B cell (primary cell): ENCODE data around the gene GPLD1. TPM values are rescaled to one million over a fixed set of nuclear protein-coding genes. Genes with fewer than 3 reads are reported as not detected.

ENCODE experiments used
- ATAC-seq: fragments of 200-7000 bp; cut with Tn5 transposase; one replicate; pipeline ENCODE4 v1.10.0; 2021; ENCODE audit warnings: low read depth, mild to moderate bottlenecking, moderate number of reproducible peaks, moderate library complexity
- CTCF ChIA-PET: fragments of 350-600 bp; sonication (Branson Sonifier 250); formaldehyde crosslinking; loops from one replicate; lab custom pipeline; 2021; ENCODE audit warnings: antibody characterized with exemption, inconsistent platforms; lab: Charles Lee
- POLR2A ChIA-PET: fragments of 350-600 bp; sonication (Branson Sonifier 250); formaldehyde crosslinking; loops from one replicate; lab custom pipeline; 2021; ENCODE audit warnings: antibody characterized with exemption; lab: Charles Lee
- DNase-seq: peaks from one replicate; pipeline ENCODE4 v3.0.0; 2013
- H2AFZ ChIP-seq: 2 replicates; pipeline ENCODE4 v1.6.1; 2012; ENCODE audit warnings: mild to moderate bottlenecking, low read depth, low read length; ENCODE audit not compliant: insufficient read depth, poor library complexity, severe bottlenecking
- H3K27ac ChIP-seq, 2 donors: 1 replicate in 1 of 2; 2 replicates in 1 of 2; pipeline ENCODE4 v1.5.1; 2012 to 2013; ENCODE audit warnings: low read length in 2 of 2, mild to moderate bottlenecking in 2 of 2, moderate library complexity in 1 of 2
- H3K27me3 ChIP-seq, 4 experiments: fragments of 200-600 bp in 1 of 4; sonication (generic) in 1 of 4; replicated peaks in 1 of 4; 1 replicate in 2 of 4; 2 replicates in 2 of 4; pipeline versions ENCODE4 v1.6.1 to v1.7.0; 2013 to 2016; ENCODE audit warnings: low read length in 3 of 4, mild to moderate bottlenecking in 2 of 4, mixed read lengths in 1 of 4, moderate library complexity in 1 of 4; ENCODE audit not compliant: insufficient read depth in 4 of 4, control insufficient read depth in 3 of 4; ENCODE audit errors: control extremely low read depth in 1 of 4
- H3K36me3 ChIP-seq, 2 experiments: replicated peaks in 1 of 2; 1 replicate in 1 of 2; 2 replicates in 1 of 2; pipeline versions ENCODE4 v1.6.1 to v1.7.1; 2013; ENCODE audit warnings: low read length in 1 of 2; ENCODE audit not compliant: insufficient read depth in 2 of 2, control insufficient read depth in 1 of 2; ENCODE audit errors: control extremely low read depth in 1 of 2, extremely low read depth in 1 of 2
- H3K4me1 ChIP-seq, 2 donors: fragments of 200-600 bp in 1 of 2; sonication (generic) in 1 of 2; 1 replicate in 1 of 2; 2 replicates in 1 of 2; pipeline versions ENCODE4 v1.5.1 to v1.6.1; 2013 to 2017; ENCODE audit warnings: low read length in 2 of 2; ENCODE audit not compliant: control insufficient read depth in 2 of 2, insufficient read depth in 2 of 2
- H3K4me2 ChIP-seq: replicated peaks from 2 replicates; pipeline ENCODE3; 2012; ENCODE audit warnings: mild to moderate bottlenecking, low read depth, low read length; ENCODE audit not compliant: poor library complexity, severe bottlenecking
- H3K4me3 ChIP-seq, 5 experiments: fragments of 200-600 bp in 1 of 5; sonication (generic) in 1 of 5; 1 replicate in 3 of 5; 2 replicates in 2 of 5; pipeline versions ENCODE4 v1.5.1 to v1.7.0; 2011 to 2016; ENCODE audit warnings: low read length in 4 of 5, mild to moderate bottlenecking in 4 of 5, low read depth in 2 of 5, control low read depth in 1 of 5, moderate library complexity in 1 of 5; ENCODE audit not compliant: insufficient read depth in 1 of 5; ENCODE audit errors: control extremely low read depth in 1 of 5, extremely low read depth in 1 of 5
- H3K79me2 ChIP-seq: fragments of 200-600 bp; sonication (generic); one replicate; pipeline ENCODE4 v1.6.0; 2016; ENCODE audit warnings: low read length; ENCODE audit not compliant: control insufficient read depth, insufficient read depth
- H3K9ac ChIP-seq: fragments of 200-600 bp; sonication (generic); 2 replicates; pipeline ENCODE4 v1.6.1; 2017; ENCODE audit warnings: mild to moderate bottlenecking, low read length, moderate library complexity
- H3K9me3 ChIP-seq, 3 donors: one replicate each; pipeline versions ENCODE4 v1.6.1 to v1.7.1; 2013; ENCODE audit warnings: low read length in 2 of 3; ENCODE audit not compliant: control insufficient read depth in 2 of 3, insufficient read depth in 1 of 3; ENCODE audit errors: control extremely low read depth in 1 of 3
- H4K20me1 ChIP-seq: 2 replicates; pipeline ENCODE4 v1.6.0; 2012; ENCODE audit warnings: mild to moderate bottlenecking, low read length; ENCODE audit not compliant: insufficient read depth, control insufficient read depth, poor library complexity, severe bottlenecking
- H3K27ac Mint-ChIP-seq: one replicate; pipeline ENCODE4 v1.8.0; 2021; ENCODE audit warnings: mixed read lengths
- H3K27me3 Mint-ChIP-seq: one replicate; pipeline ENCODE4 v1.8.0; 2021; ENCODE audit warnings: mixed read lengths
- H3K4me1 Mint-ChIP-seq: one replicate; pipeline ENCODE4 v1.8.0; 2021; ENCODE audit warnings: mixed read lengths
- H3K4me3 Mint-ChIP-seq: one replicate; pipeline ENCODE4 v1.8.0; 2021; ENCODE audit warnings: mixed read lengths
- H3K9me3 Mint-ChIP-seq: one replicate; pipeline ENCODE4 v1.8.0; 2022; ENCODE audit warnings: mixed read lengths; ENCODE audit not compliant: insufficient read depth
- CTCF ChIP-seq: fragments of 200-600 bp; IDR thresholded peaks from one replicate; pipeline ENCODE4 v1.8.0; 2022; ENCODE audit warnings: antibody characterized with exemption, mild to moderate bottlenecking
- EZH2 ChIP-seq: IDR thresholded peaks from 2 replicates; pipeline ENCODE4 v1.6.1; 2012; ENCODE audit warnings: borderline replicate concordance, low read depth, mild to moderate bottlenecking, moderate library complexity, low read length; ENCODE audit not compliant: insufficient read depth, poor library complexity, severe bottlenecking
- WGBS: methylation state at CpG from one replicate; pipeline ENCODE4 v1.1.5; 2013; ENCODE audit warnings: missing lambda C conversion rate; ENCODE audit not compliant: insufficient coverage; 5-methylcytosine and 5-hydroxymethylcytosine counted together
- intact Hi-C: fragments of 100-400 bp; cut with micrococcal nuclease; formaldehyde crosslinking; loops from one replicate; pipeline ENCODE4 v1.10.0; 2022
- polyA plus RNA-seq: library from polyadenylated mRNA; depleted of rRNA; stranded (reverse); fragments of >200 nt; gene quantifications from 2 replicates; pipeline ENCODE4 v1.2.3, GENCODE V29; 2012
- total RNA-seq, 2 donors: library from RNA; stranded (reverse); fragments of 120-200 nt in 1 of 2; gene quantifications; 1 replicate in 1 of 2; 2 replicates in 1 of 2; pipeline versions ENCODE4 v1.2.3 to v1.2.4, GENCODE V29; 2013 to 2022

Gene GPLD1
- total and polyA plus RNA-seq, 2 donors (not counting 1 experiment from before 2014, with no cell fraction given) = 1.9 to 7.0 TPM

GRCh38 chr6:24431045-24431451 is 58.3 kb downstream of the GPLD1 start:
- Histone ChIP-seq H3K4me1 (no peaks in the 10 kb centered on the region), H3K79me2 (no peaks in the 10 kb centered on the region), H3K9ac (no peak overlapping the region), H3K9me3 (no peaks in the 10 kb centered on the region), H3K27ac (no peak overlapping the region), H3K4me2 (no peak overlapping the region), H2AFZ (no peak overlapping the region), H3K36me3 (peaks cover 3 to 14% of the 10 kb centered on the region in 2 experiments), H3K4me3 (no peak overlapping the region), H3K27me3 (no peaks in the 10 kb centered on the region), H4K20me1 (no peaks in the 10 kb centered on the region)
- Mint-ChIP-seq H3K27me3 (no peaks in the 10 kb centered on the region), H3K9me3 (no peaks in the 10 kb centered on the region), H3K4me1 (no peaks in the 10 kb centered on the region), H3K27ac (no peak overlapping the region), H3K4me3 (no peak overlapping the region)
- ChIA-PET CTCF (interaction anchor here (0.8 to 2.5 kb wide), 18 partner anchors 9 to 639 kb away, joined by 3 to 17 read pairs (median 5); partner anchors contain the start of genes ACOT13, ALDH5A1 and TDP2), POLR2A (no interaction called here)
- WGBS = no CpG with 5 or more reads among the region's 1 CpG
- TF ChIP-seq EZH2 (no peak), CTCF (peak; percentile 90)
- DNase-seq (peak; percentile 65), ATAC-seq (peak; percentile 58)
- intact Hi-C loops = loop anchor here (2.0 to 5.0 kb wide), 2 partner anchors 91 to 152 kb away; no protein-coding TSS in a partner anchor

- Histone ChIP-seq H3K9ac (no peak overlapping the region), H3K9me3 (no peaks in the 10 kb centered on the region), H3K27me3 (no peaks in the 10 kb centered on the region), H3K4me1 (no peaks in the 10 kb centered on the region), H2AFZ (no peak overlapping the region), H3K4me2 (no peak overlapping the region), H4K20me1 (no peaks in the 10 kb centered on the region), H3K36me3 (peaks cover 3 to 19% of the 10 kb centered on the region in 2 experiments), H3K4me3 (no peak overlapping the region), H3K27ac (no peak overlapping the region), H3K79me2 (no peaks in the 10 kb centered on the region)
- no peak for TF ChIP-seq EZH2
- TF ChIP-seq CTCF = no peak
- Mint-ChIP-seq H3K4me3 (no peak overlapping the region), H3K4me1 (no peaks in the 10 kb centered on the region), H3K27ac (no peak overlapping the region), H3K27me3 (no peaks in the 10 kb centered on the region), H3K9me3 (no peaks in the 10 kb centered on the region)
- DNase-seq = no peak
- no peak for ATAC-seq
- ChIA-PET CTCF (interaction anchor here (0.8 to 2.5 kb wide), 20 partner anchors 10 to 640 kb away, joined by 3 to 17 read pairs (median 5); partner anchors contain the start of genes ACOT13, ALDH5A1 and TDP2), POLR2A (no interaction called here)
- WGBS = 91% methylated on average over 3 of the region's 3 CpGs
- intact Hi-C loops = loop anchor here (2.0 to 5.0 kb wide), 2 partner anchors 92 to 153 kb away; no protein-coding TSS in a partner anchor
These were observed 59.3 kb downstream of the GPLD1 start for GRCh38 chr6:24430086-24430485.
